H9 (cell line): ENCODE results near the gene GPATCH2. TPM values are rescaled to one million over a fixed set of nuclear protein-coding genes. Genes with fewer than 3 reads are reported as not detected.

ENCODE experiments used
- DNase-seq: peaks from one replicate; pipeline ENCODE4 v3.0.0-alpha.2; 2017
- H2AFZ ChIP-seq: one replicate; pipeline ENCODE4 v1.6.1; 2013; ENCODE audit warnings: mild to moderate bottlenecking, low read length, control low read depth, moderate library complexity
- H2AK5ac ChIP-seq: 2 replicates; pipeline ENCODE4 v1.6.1; 2013; ENCODE audit warnings: low read length, control low read depth, mixed read lengths; ENCODE audit not compliant: insufficient read length
- H2BK120ac ChIP-seq: one replicate; pipeline ENCODE4 v1.6.1; 2013; ENCODE audit warnings: low read depth, mild to moderate bottlenecking, low read length, control low read depth, inconsistent platforms; ENCODE audit not compliant: poor library complexity, severe bottlenecking
- H2BK12ac ChIP-seq: 2 replicates; pipeline ENCODE4 v1.6.1; 2013; ENCODE audit warnings: low read length, control low read depth, mixed read lengths, low read depth; ENCODE audit not compliant: insufficient read length
- H2BK15ac ChIP-seq: 2 replicates; pipeline ENCODE4 v1.6.1; 2013; ENCODE audit warnings: low read depth, low read length, control low read depth
- H2BK20ac ChIP-seq: one replicate; pipeline ENCODE4 v1.6.1; 2013; ENCODE audit warnings: low read depth, mild to moderate bottlenecking, low read length, control low read depth, inconsistent platforms; ENCODE audit not compliant: poor library complexity, severe bottlenecking
- H2BK5ac ChIP-seq: 2 replicates; pipeline ENCODE4 v1.6.1; 2013; ENCODE audit warnings: low read length, control low read depth, mixed read lengths; ENCODE audit not compliant: insufficient read length
- H3K14ac ChIP-seq: 2 replicates; pipeline ENCODE4 v1.6.1; 2013; ENCODE audit warnings: low read length, control low read depth; ENCODE audit not compliant: insufficient read depth
- H3K18ac ChIP-seq: 2 replicates; pipeline ENCODE4 v1.6.1; 2013; ENCODE audit warnings: low read depth, mild to moderate bottlenecking, mixed read lengths, low read length, control low read depth; ENCODE audit not compliant: insufficient read length
- H3K23ac ChIP-seq: 2 replicates; pipeline ENCODE4 v1.6.1; 2013; ENCODE audit warnings: low read length, control low read depth, mixed read lengths, low read depth; ENCODE audit not compliant: insufficient read length
- H3K23me2 ChIP-seq: 2 replicates; pipeline ENCODE4 v1.6.1; 2013; ENCODE audit warnings: low read depth, mild to moderate bottlenecking, mixed read lengths, low read length, control low read depth; ENCODE audit not compliant: insufficient read length, poor library complexity, severe bottlenecking
- H3K27ac ChIP-seq: 2 replicates; pipeline ENCODE4 v1.5.1; 2013; ENCODE audit warnings: low read length, control low read depth, mixed read lengths, low read depth; ENCODE audit not compliant: insufficient read length
- H3K27me3 ChIP-seq: 2 replicates; pipeline ENCODE4 v1.6.1; 2013; ENCODE audit warnings: low read length, control low read depth, inconsistent platforms; ENCODE audit not compliant: insufficient read depth
- H3K4ac ChIP-seq: 2 replicates; pipeline ENCODE4 v1.6.1; 2013; ENCODE audit warnings: low read depth, mild to moderate bottlenecking, control low read depth, inconsistent platforms, low read length, moderate library complexity
- H3K4me1 ChIP-seq: 2 replicates; pipeline ENCODE4 v1.6.1; 2013; ENCODE audit warnings: low read length, control low read depth, inconsistent platforms; ENCODE audit not compliant: insufficient read depth
- H3K4me2 ChIP-seq: 2 replicates; pipeline ENCODE4 v1.6.1; 2013; ENCODE audit warnings: low read length, control low read depth, mixed read lengths; ENCODE audit not compliant: insufficient read length, insufficient read depth
- H3K56ac ChIP-seq: 2 replicates; pipeline ENCODE4 v1.6.1; 2013; ENCODE audit warnings: low read depth, mild to moderate bottlenecking, mixed read lengths, low read length, control low read depth; ENCODE audit not compliant: insufficient read length
- H3K79me1 ChIP-seq: 2 replicates; pipeline ENCODE4 v1.6.1; 2013; ENCODE audit warnings: low read depth, mild to moderate bottlenecking, moderate library complexity, low read length, control low read depth, inconsistent platforms; ENCODE audit not compliant: insufficient read depth, poor library complexity, severe bottlenecking
- H3K79me2 ChIP-seq: 2 replicates; pipeline ENCODE4 v1.6.1; 2013; ENCODE audit warnings: low read length, control low read depth, inconsistent platforms; ENCODE audit not compliant: insufficient read depth
- H3K9ac ChIP-seq: 2 replicates; pipeline ENCODE4 v1.6.1; 2013; ENCODE audit warnings: low read length, control low read depth, mixed read lengths; ENCODE audit not compliant: insufficient read length; ENCODE audit errors: extremely low read depth
- H3K9me3 ChIP-seq: one replicate; pipeline ENCODE4 v1.6.1; 2013; ENCODE audit warnings: low read depth, low read length, inconsistent platforms; ENCODE audit not compliant: control insufficient read depth
- H3T11ph ChIP-seq: one replicate; pipeline ENCODE4 v1.6.1; 2013; ENCODE audit warnings: mild to moderate bottlenecking, low read length, control low read depth, inconsistent platforms
- H4K20me1 ChIP-seq: one replicate; pipeline ENCODE4 v1.6.1; 2013; ENCODE audit not compliant: control insufficient read depth, insufficient read length, insufficient read depth
- H4K5ac ChIP-seq: 2 replicates; pipeline ENCODE4 v1.6.1; 2013; ENCODE audit warnings: low read depth, mild to moderate bottlenecking, mixed read lengths, low read length, control low read depth; ENCODE audit not compliant: insufficient read length
- H4K8ac ChIP-seq: replicated peaks from 2 replicates; pipeline ENCODE4 v1.6.1; 2013; ENCODE audit warnings: low read length, control low read depth, mixed read lengths, low read depth; ENCODE audit not compliant: insufficient read length
- H4K91ac ChIP-seq: 2 replicates; pipeline ENCODE4 v1.6.1; 2013; ENCODE audit warnings: low read depth, mild to moderate bottlenecking, moderate library complexity, mixed read lengths, low read length, control low read depth; ENCODE audit not compliant: insufficient read length
- H3K27ac Mint-ChIP-seq, 3 experiments: 2 replicates in 2 of 3; 3 replicates in 1 of 3; pipeline ENCODE4 v1.8.0; 2020 to 2021; ENCODE audit warnings: mixed read lengths in 3 of 3, mild to moderate bottlenecking in 1 of 3, moderate library complexity in 1 of 3
- H3K27me3 Mint-ChIP-seq: 2 replicates; pipeline ENCODE4 v1.8.0; 2021; ENCODE audit warnings: low read depth, mild to moderate bottlenecking, moderate library complexity, mixed read lengths
- H3K36me3 Mint-ChIP-seq, 3 experiments: 2 replicates in 2 of 3; 3 replicates in 1 of 3; pipeline ENCODE4 v1.8.0; 2020 to 2021; ENCODE audit warnings: low read depth in 3 of 3, mixed read lengths in 3 of 3; ENCODE audit not compliant: insufficient read depth in 1 of 3
- H3K4me1 Mint-ChIP-seq, 2 experiments: 2 replicates each; pipeline ENCODE4 v1.8.0; 2020; ENCODE audit warnings: mixed read lengths in 2 of 2
- H3K4me3 Mint-ChIP-seq, 2 experiments: 2 replicates in 1 of 2; 3 replicates in 1 of 2; pipeline ENCODE4 v1.8.0; 2020 to 2021; ENCODE audit warnings: mild to moderate bottlenecking in 2 of 2, mixed read lengths in 2 of 2, moderate library complexity in 1 of 2
- H3K9me3 Mint-ChIP-seq, 2 experiments: 2 replicates in 1 of 2; 3 replicates in 1 of 2; pipeline ENCODE4 v1.8.0; 2020; ENCODE audit warnings: mild to moderate bottlenecking in 2 of 2, mixed read lengths in 2 of 2, moderate library complexity in 1 of 2
- WGBS: extraction: QIAGEN DNeasy Blood & Tissue Kit; methylation state at CpG from one replicate; pipeline ENCODE4 v1.1.7; 2013; ENCODE audit warnings: missing lambda C conversion rate, low lambda C conversion rate, mixed read lengths; ENCODE audit not compliant: insufficient read length; ENCODE audit errors: extremely low coverage; 5-methylcytosine and 5-hydroxymethylcytosine counted together
- total RNA-seq: library from RNA; stranded (reverse); gene quantifications from 2 replicates; pipeline ENCODE4 v1.2.1, GENCODE V29; 2021
- TF ChIP-seq, protein P1 (sequence below): fragments of 200-600 bp; sonication (generic); conservative IDR thresholded peaks from 3 replicates; pipeline ENCODE4 v1.8.0; 2021; ENCODE audit warnings: antibody characterized with exemption, mild to moderate bottlenecking

GPATCH2 gene
- total RNA-seq, 1 experiment from 2014 or later = 14.3 TPM

GRCh38 chr1:217527151-217527550 lies 103.7 kb downstream of the GPATCH2 start:
- peaks cover 27% of the 10 kb centered on the region in 2 experiments for H3K9me3 Mint-ChIP-seq
- TF ChIP-seq, protein P1, sequence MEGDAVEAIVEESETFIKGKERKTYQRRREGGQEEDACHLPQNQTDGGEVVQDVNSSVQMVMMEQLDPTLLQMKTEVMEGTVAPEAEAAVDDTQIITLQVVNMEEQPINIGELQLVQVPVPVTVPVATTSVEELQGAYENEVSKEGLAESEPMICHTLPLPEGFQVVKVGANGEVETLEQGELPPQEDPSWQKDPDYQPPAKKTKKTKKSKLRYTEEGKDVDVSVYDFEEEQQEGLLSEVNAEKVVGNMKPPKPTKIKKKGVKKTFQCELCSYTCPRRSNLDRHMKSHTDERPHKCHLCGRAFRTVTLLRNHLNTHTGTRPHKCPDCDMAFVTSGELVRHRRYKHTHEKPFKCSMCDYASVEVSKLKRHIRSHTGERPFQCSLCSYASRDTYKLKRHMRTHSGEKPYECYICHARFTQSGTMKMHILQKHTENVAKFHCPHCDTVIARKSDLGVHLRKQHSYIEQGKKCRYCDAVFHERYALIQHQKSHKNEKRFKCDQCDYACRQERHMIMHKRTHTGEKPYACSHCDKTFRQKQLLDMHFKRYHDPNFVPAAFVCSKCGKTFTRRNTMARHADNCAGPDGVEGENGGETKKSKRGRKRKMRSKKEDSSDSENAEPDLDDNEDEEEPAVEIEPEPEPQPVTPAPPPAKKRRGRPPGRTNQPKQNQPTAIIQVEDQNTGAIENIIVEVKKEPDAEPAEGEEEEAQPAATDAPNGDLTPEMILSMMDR = no peak
- no peaks in the 10 kb centered on the region for H3K4me1 ChIP-seq

More at GRCh38 chr1:217527151-217527550, 103.7 kb downstream of the GPATCH2 start:
- H3K18ac ChIP-seq = no peak overlapping the region
- Mint-ChIP-seq H3K27me3 (no peaks in the 10 kb centered on the region), H3K4me3 (no peak overlapping the region), H3K27ac (no peak overlapping the region), H3K4me1 (no peaks in the 10 kb centered on the region), H3K36me3 (peaks cover 13 to 43% (median 17%) of the 10 kb centered on the region in 3 experiments; a peak in 6 of 7 replicates)
- no peak overlapping the region for H2AFZ ChIP-seq
- H3K27ac ChIP-seq = no peak overlapping the region
- no peak overlapping the region for H2BK15ac ChIP-seq
- no peaks in the 10 kb centered on the region for H3K9me3 ChIP-seq
- H2BK120ac ChIP-seq = no peak overlapping the region
- no peak overlapping the region for H3K23ac ChIP-seq
- DNase-seq = no peak
- no peak overlapping the region for H3K9ac ChIP-seq
- no peak overlapping the region for H4K8ac ChIP-seq
- H4K91ac ChIP-seq = no peak overlapping the region
- no peak overlapping the region for H3K4me2 ChIP-seq
- H4K5ac ChIP-seq = no peak overlapping the region
- H3K56ac ChIP-seq = no peak overlapping the region
- H3K14ac ChIP-seq = no peak overlapping the region
- H3K4ac ChIP-seq = no peak overlapping the region
- H3K23me2 ChIP-seq = no peaks in the 10 kb centered on the region
- H2BK5ac ChIP-seq = no peak overlapping the region
- no peak overlapping the region for H3T11ph ChIP-seq
- H3K27me3 ChIP-seq = no peaks in the 10 kb centered on the region
- no CpG with 5 or more reads among the region's 2 CpGs for WGBS
- no peaks in the 10 kb centered on the region for H3K79me1 ChIP-seq
- H3K79me2 ChIP-seq = no peaks in the 10 kb centered on the region
- no peak overlapping the region for H2BK20ac ChIP-seq
- no peak overlapping the region for H2AK5ac ChIP-seq
- H2BK12ac ChIP-seq = no peak overlapping the region
- no peaks in the 10 kb centered on the region for H4K20me1 ChIP-seq
